Gastroesophageal sphincter (tissue), 3 donors: ENCODE results near the gene DOCK4.

Source experiments
- CTCF ChIP-seq, 4 experiments: fragments of 200-600 bp in 2 of 4; fragments of 450-650 bp in 2 of 4; sonication (generic) in 1 of 4; IDR thresholded peaks; one replicate each; pipeline ENCODE4 v1.5.1; 2017 to 2019; ENCODE audit warnings: antibody characterized with exemption in 4 of 4, mild to moderate bottlenecking in 2 of 4, moderate library complexity in 2 of 4
- POLR2A ChIP-seq, 2 donors: fragments of 450-650 bp; IDR thresholded peaks; one replicate each; pipeline ENCODE4 v1.6.1; 2017; ENCODE audit warnings: antibody characterized with exemption in 2 of 2, mild to moderate bottlenecking in 2 of 2, moderate library complexity in 1 of 2
- POLR2AphosphoS5 ChIP-seq: sonication (generic); formaldehyde crosslinking; IDR thresholded peaks from one replicate; pipeline ENCODE4 v1.6.1; 2017; ENCODE audit warnings: antibody characterized with exemption

DNA sequence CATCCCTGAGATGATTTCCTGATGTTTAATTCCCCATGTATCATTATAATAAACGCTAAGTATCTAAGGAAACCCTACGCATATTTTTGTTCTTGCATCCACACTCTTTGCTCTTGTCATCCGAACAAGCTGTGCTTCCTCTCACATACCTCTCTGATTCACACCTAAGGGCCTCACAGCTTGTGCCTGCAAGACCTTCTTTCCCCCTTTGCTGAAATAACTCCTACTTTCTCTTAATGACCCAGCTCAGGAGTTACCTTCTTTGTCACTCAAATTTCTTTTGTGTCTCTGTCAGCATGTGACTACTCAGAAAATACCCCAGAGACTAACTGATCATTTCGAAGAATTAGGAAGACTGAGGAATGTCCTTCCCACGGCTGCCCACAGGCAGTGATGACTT lies 434.6 kb downstream of the DOCK4 start:
- TF ChIP-seq CTCF (IDR thresholded peaks at IDR 0.05) (no peak), POLR2A (IDR thresholded peaks at IDR 0.05) (no peak), POLR2AphosphoS5 (no peak)
